Activated CD8-positive, alpha-beta memory T cell treated with anti-CD3 and anti-CD28 coated beads for 4 hours (primary cell): ENCODE measurements around the gene SNX30.
"Not testable (repeated sequence)": the region's sequence is repeated elsewhere in the genome, so short reads cannot be mapped to it uniquely, and the experiment has no call there.

ENCODE experiments used
- DNase-seq, 2 donors: peaks; one replicate each; pipeline ENCODE4 v3.0.0-alpha.2; 2020; ENCODE audit warnings: low read depth in 2 of 2

Gene SNX30, protein sequence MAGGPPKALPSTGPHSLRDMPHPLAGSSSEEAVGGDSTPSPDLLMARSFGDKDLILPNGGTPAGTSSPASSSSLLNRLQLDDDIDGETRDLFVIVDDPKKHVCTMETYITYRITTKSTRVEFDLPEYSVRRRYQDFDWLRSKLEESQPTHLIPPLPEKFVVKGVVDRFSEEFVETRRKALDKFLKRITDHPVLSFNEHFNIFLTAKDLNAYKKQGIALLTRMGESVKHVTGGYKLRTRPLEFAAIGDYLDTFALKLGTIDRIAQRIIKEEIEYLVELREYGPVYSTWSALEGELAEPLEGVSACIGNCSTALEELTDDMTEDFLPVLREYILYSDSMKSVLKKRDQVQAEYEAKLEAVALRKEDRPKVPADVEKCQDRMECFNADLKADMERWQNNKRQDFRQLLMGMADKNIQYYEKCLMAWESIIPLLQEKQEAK

DNA sequence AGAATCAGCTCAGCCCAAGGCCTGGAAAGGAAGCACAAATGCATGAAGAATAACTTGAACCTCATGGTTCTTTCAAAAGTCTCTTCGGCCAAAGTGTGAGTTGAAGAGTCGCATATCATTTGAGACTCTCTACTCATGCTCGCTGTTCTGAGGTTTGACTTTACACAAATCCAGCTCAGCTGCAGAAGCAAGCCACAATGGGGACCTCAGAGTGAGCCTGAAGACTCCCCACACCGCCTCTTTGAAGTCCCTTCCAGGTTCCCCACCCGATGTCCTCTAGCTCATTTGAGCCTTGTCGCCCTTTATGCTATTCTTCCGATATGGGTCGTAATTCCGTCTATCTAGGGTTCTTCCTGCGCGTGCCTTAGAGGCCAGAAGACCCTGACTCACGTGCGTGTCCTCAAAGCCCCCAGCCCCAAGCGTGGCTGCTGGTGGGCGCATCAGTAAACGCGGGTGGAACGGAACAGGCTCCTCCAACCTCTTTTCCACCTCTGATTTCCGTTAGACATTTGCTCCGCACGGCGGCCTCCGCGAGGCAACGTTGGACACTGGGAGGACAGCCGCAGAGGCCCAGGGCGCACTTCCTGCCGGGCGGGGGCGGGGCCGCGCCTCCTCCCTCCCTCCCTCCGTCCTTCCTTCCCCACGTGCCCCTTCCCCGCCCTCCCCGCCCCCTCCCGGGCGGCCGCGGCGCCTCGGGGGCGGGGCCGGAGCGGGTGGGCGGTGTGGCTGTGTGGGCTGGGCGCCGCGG, at the start of gene SNX30:
Gene SNX30, plus strand, starts transcription at position 745 of the 748 bp plus-strand sequence. CDS start 242 bp downstream, outside the sequence.
- peak; percentile 53 to 58 for DNase-seq

DNA sequence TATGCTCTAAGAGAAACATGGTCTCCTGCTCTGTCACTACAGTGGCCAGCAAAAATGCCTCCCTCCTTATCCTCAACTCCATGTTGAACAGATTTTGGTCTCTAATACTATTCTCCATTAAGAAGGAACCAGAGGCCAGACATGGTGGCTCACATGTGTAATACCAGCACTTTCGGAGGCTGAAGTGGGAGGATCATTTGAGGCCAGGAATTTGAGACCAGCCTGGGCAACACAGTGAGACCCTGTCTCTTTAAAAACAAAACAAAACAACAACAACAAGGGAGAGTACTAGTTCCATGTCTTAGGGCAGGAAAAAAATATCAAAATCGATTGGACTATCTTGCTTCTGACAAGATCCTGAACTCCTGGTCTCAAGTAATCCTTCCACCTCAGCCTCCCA, 47.3 kb upstream of the SNX30 start:
- DNase-seq = no peak

DNA sequence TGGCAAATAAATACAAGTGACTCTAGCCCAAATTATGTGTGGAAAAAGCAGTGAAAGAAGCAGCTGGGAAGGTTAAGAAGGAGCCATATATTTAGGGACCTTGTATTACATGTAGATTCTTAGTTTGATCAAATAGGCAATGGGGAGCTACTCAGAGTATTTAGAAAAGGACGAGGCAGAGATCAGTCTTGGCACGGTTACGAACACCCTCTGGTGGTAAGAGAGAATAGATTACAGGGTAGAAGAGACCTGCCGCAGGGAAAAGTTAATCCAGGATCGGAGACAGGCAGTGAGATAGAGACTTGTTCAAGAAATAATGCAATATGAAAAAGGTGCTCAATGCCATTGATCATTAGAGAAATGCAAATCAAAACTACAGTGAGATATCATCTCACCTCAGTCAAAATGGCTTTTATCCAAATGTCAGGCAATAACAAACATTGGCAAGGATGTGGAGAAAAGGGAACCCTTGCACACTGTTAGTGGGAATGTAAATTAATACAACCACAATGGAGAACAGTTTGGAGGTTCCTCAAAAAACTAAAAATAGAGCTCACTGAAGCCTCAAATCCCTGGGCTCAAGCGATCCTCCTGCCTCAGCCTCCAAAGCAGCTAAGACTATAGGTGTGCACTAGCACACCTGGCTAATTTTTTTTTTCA, 44.7 kb upstream of the SNX30 start:
- DNase-seq = no peak

DNA sequence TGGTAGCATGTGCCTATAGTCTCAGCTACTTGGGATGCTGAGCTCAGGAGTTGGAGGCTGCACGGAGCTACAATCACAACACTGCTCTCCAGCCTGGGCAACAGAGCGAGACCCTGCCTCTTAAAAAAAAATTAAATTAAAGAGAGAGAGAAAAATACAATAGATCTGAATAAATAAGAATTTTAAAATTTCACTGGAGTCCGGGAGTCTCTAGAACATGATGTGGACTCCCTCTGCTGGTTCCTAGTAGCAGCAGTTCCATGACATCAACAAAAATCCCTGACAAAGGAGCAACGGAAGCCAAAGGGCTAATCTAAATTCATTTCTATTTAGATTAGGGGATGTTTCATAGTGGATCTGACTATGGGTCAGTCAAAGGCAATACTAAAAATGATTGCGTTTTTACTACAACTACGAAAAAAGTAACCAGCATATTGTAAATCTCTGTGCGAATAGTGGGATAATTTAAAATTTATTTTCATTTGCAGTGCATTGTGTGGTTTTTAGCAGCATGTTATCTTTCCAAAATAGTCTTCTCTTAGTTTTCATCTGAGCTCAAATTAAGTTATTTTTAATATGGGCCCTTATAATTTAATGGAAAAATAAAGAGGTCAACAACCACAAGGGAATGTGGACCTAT, 39.4 kb upstream of the SNX30 start:
- no peak for DNase-seq

DNA sequence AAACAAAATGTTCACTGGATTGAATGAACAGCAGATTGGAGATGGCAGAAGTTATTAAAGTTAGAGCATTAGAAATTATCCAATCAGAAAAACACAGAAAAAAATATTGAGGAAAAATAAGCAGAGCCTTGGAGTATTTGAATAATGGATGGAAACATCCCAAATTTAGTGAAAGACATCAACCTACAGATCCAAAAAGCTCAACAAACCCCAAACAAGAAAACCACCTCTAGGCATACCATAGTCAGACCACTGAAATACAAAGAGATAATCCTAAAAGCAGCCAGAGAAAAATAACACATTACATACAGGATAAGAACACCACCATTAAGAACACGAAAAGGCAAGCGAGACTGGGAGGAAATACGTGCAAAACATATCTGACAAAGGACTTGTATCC, 37.9 kb upstream of the SNX30 start:
- no peak for DNase-seq

GRCh38 chr9:112717661-112718331, 32.8 kb upstream of the SNX30 start, which contains the start of gene INIP:
TSS of gene INIP (minus strand) at chr9:112718117. CDS start at chr9:112716485, 1,632 bp downstream.
- DNase-seq = peak; percentile 93 to 94

DNA sequence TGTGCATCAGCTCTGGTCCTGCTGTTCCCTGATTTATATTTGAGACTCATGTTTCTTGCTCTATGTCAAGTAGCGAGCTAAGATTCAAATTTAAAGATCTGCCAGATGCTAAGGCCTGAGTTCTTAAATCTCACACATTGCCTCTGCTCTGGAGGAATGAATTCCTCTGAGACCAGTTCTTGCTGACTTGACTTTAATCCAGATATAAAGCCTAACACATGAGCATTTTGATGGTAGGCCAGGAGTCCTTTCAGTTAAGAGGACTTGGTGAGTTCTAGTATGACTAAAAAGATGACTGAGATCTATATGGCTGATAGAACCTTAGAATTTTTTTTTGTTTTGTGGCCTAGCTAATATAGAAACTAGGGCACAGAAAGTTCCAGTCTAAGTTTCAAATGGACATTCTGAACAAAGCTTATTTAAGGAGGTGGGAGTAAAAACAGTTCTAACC, 31.3 kb upstream of the SNX30 start:
- DNase-seq = no peak

DNA sequence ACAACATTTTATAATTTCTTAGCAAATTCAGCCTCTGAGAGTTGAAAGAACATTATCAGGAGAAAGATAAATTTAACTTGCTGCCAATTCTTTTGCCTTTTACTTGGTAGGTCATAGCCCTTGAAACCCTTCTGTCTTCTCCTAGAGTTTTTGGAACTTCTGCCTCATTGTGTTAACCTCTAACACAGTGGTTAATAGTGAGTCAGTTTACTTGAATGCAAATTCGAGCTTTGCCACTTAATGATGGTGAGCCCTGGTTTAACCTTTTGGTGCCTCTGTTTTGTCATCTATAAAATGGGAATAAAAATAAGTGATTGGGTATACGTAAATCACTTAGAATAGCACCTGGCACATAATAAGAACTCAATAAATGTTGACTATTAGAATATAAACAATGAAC, 30.9 kb upstream of the SNX30 start:
- DNase-seq = no peak

- no peak for DNase-seq
These were observed 30.3 kb upstream of the SNX30 start for GRCh38 chr9:112720113-112720780.

DNA sequence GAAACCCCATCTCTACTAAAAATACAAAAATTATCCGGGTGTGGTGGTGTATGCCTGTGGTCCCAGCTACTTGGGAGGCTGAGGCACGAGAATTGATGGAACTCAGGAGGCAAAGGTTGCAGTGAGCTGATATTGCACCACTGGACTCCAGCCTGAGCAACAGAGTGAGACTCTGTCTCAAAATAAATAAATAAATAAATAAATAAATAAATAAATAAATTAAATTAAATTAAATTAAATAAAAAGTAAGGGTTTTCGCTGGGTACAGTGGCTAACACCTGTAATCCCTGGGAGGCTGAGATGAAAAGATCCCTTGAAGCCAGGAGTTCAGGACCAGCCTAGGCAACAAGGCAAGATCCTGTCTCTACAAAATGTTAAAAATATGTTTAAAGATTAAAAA, 27.8 kb upstream of the SNX30 start:
- DNase-seq = not testable (repeated sequence)

DNA sequence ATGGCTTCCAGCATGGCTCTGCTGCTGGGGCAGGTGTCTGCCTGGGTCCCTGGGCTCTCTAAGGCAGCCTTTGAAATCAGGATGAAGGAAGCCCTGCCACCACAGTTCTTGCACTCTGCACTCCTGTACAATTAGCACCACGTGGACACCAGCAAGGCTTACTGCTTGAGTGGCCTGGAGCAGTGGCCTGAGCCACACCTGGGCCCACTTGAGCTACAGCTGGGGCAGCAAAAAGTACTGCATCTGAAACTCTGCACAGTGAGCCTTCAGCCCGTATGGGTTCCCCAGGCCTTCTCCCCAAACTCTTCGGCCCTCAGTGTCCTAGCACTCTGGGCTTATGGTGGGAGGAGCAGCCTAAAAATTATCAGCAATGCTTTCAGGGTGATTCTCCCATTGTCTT, 24.6 kb upstream of the SNX30 start:
- DNase-seq = no peak

DNA sequence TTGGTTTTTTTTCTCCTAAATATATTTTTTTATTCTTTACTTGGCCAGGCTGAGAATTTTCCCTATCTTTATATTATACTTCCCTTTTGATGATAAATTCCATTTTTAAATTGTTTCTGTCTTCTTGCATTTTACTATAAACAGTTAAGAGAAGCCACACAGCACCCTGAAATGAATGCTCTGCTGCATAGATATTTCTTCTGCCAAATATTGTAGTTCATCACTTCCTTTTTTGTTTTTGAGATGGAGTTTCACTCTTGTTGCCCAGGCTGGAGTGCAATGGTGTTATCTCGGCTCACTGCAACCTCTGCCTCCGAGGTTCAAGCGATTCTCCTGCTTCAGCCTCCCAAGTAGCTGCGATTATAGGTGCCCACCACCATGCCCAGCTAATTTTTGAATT, 24.1 kb upstream of the SNX30 start:
- no peak for DNase-seq

DNA sequence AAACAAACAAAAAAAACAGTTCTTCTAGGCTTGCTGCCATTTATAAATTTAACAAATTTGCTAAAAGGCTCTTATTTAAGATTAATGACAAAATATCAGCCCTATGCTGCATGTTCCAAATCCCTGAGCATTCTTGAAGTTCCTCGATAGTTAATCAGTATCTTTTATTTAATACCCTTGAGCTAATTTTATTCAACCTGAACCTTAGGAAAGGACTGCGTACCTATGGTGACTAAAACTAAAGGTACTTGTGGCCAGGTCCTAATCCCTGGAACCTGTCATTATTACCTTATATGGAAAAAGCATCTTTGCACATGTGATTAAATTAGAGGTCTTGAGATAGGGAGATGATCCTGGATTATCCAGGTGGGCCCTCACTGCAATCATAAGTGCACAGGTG, 22.2 kb upstream of the SNX30 start:
- no peak for DNase-seq

DNA sequence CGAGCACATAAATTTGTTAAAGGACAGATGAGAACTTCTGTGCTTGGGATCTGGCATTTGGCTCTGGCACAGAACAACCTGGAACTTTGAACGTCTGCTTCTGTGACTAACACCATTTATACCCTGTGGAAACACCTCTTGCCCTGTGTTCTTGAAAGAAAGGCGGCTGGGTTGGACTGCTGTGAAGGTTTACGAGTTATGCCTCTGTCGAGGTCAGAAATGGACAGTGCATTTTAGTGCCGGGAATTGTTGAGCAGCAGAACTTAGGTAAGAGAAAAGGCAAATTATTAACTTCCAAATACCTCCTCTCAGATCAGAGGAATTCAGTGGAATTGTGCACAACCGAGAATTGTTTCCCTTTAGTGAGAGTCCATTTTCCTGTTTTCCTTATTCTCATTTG, 18.6 kb upstream of the SNX30 start:
- no peak for DNase-seq

DNA sequence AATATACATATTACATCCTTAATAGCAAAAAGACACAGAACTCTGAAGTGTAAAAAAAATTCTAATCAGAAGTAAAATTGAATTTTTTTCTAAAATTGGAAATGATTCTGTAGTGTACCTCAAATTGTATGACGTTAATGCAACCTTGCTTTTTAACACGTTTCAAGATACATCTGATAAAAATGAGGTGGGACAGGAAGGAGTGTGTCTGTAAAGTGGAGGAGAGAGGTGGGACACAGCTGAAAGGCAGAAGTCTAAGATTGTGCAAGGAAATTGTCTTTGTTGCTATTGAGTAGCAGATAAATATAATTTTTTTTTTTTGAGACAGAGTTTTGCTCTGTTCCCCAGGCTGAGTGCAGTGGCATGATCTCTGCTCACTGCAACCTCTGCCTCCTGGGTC, 15.7 kb upstream of the SNX30 start:
- DNase-seq = no peak

DNA sequence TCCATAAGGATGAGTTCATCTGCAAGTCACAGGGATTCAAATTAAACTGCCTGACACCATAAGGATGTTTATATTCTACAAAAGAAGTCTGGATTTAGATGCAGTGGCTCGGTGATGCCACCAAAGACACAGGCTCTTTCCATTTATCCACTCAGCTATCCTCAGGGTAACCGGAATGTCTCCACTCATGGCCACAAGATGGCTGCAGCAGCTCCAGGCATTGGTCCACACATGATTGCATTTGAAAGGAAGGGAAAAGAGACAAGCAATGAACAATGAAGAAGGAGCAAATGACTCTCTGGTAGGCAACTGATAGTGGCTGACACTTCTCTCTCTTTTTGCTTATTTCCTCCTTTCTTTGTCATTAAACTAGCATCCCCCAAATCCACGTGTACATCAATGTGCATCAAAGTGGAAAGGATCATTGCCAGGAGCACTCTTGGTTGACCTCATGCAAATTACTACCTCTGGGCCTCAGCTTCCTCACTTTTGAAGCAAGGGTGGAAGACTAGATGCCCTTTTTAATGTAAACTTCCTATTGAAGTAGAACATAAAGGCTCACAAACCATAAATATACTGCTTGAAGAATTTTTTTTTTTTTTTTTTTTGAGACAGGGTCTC, 7.2 kb upstream of the SNX30 start:
- DNase-seq = no peak

DNA sequence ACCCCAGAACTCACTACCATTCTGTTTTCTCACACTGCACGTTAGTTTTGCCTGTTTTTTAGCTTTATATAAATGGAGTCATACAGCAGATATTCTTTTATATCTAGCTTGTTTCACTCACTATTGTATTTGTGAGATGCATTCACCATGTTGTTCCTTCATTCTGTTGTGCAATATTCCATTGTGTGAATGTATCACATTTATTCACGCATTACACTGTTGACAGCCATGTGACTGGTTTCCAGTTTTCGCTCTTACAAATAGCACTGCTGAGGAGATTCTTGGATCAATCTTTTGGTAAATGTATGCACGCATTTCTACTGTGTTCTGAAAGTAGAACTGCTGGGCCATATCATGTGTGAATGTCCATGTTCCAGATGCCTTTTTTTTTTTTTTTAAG, 6.4 kb upstream of the SNX30 start:
- DNase-seq = no peak

DNA sequence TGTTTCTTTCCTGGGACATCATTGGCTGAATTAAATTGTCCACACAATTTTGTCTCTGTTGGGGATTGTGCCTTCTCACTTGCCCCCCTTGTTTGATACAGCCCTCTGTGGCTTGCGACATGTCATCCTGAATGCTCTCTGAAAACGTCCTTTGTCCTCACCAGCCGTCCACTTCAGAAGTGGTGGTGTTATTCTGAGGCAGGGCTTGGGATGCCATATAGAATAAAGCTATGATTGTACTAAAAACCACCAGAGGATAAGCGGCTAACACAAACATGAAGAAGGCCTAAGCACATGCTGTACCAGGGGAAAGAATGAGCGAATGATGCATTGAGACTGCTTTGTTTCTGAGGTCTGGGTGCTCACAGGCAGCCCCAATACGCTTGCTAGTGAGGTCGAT, 3.5 kb upstream of the SNX30 start:
- DNase-seq = no peak

DNA sequence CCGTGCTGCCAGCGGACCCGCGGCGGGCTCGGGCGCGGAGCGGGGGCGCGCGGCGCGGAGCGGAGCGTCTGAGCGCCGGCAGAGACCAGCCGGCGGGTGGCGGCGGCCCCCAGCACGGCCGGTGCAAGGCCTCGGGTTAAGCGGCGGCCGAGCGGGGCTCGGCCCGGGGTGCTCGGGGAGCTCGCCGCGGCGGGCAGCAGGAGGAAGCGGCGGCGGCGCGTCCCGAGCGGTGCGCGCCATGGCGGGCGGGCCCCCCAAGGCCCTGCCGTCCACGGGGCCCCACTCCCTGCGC, 150 bp downstream of the SNX30 start:
- DNase-seq = no peak

- no peak for DNase-seq
These were observed 666 bp downstream of the SNX30 start for GRCh38 chr9:112751056-112751795.
